Liver (tissue), 9 donors: ENCODE measurements around the gene PIEZO1. TPM values are rescaled to one million over a fixed set of nuclear protein-coding genes. Genes with fewer than 3 reads are reported as not detected.
"Not testable (repeated sequence)": the region's sequence is repeated elsewhere in the genome, so short reads cannot be mapped to it uniquely, and the experiment has no call there.

Source experiments
- DNase-seq: peaks from one replicate; pipeline ENCODE4 v3.0.0-alpha.2; 2017; ENCODE audit warnings: low spot score
- H3K27ac ChIP-seq, 2 donors: one replicate each; pipeline ENCODE4 v1.7.0; 2013; ENCODE audit warnings: inconsistent platforms in 2 of 2, low read length in 2 of 2, control low read depth in 1 of 2, low read depth in 1 of 2, mild to moderate bottlenecking in 1 of 2
- H3K27me3 ChIP-seq, 4 donors: one replicate each; pipeline versions ENCODE4 v1.6.1 to v1.7.0; 2013; ENCODE audit warnings: low read length in 3 of 4, inconsistent platforms in 1 of 4, mild to moderate bottlenecking in 1 of 4, moderate library complexity in 1 of 4; ENCODE audit not compliant: control insufficient read depth in 4 of 4, insufficient read depth in 4 of 4
- H3K36me3 ChIP-seq, 4 donors: one replicate each; pipeline versions ENCODE4 v1.6.1 to v1.7.0; 2013; ENCODE audit warnings: low read length in 3 of 4, mild to moderate bottlenecking in 3 of 4, low read depth in 1 of 4, moderate library complexity in 1 of 4; ENCODE audit not compliant: control insufficient read depth in 4 of 4, insufficient read depth in 3 of 4
- H3K4me1 ChIP-seq, 4 donors: one replicate each; pipeline versions ENCODE4 v1.6.1 to v1.7.0; 2013; ENCODE audit warnings: low read length in 3 of 4, mild to moderate bottlenecking in 3 of 4, moderate library complexity in 1 of 4; ENCODE audit not compliant: control insufficient read depth in 4 of 4, insufficient read depth in 4 of 4
- H3K4me3 ChIP-seq, 3 donors: one replicate each; pipeline versions ENCODE4 v1.6.1 to v1.7.0; 2013; ENCODE audit warnings: low read length in 3 of 3, control low read depth in 1 of 3, low read depth in 1 of 3, mild to moderate bottlenecking in 1 of 3
- H3K9ac ChIP-seq, 2 donors: one replicate each; pipeline ENCODE4 v1.7.0; 2013; ENCODE audit warnings: low read length in 2 of 2, mild to moderate bottlenecking in 2 of 2, moderate library complexity in 2 of 2, control low read depth in 1 of 2, low read depth in 1 of 2
- H3K9me3 ChIP-seq, 4 donors: one replicate each; pipeline versions ENCODE4 v1.6.1 to v1.7.0; 2013; ENCODE audit warnings: low read length in 3 of 4; ENCODE audit not compliant: control insufficient read depth in 4 of 4
- EGR1 ChIP-seq, 2 donors: IDR thresholded peaks; 2 replicates each; pipeline ENCODE4 v1.6.1; 2016 to 2018; ENCODE audit warnings: antibody characterized with exemption in 2 of 2, low read depth in 2 of 2
- GABPA ChIP-seq, 2 donors: IDR thresholded peaks in 1 of 2; conservative IDR thresholded peaks in 1 of 2; 2 replicates each; pipeline ENCODE4 v1.6.1; 2016; ENCODE audit warnings: antibody characterized with exemption in 2 of 2, mild to moderate bottlenecking in 1 of 2, moderate library complexity in 1 of 2
- HNF4A ChIP-seq, 2 donors: conservative IDR thresholded peaks; 2 replicates each; pipeline ENCODE4 v1.6.1; 2016; ENCODE audit warnings: antibody characterized with exemption in 2 of 2, mild to moderate bottlenecking in 2 of 2
- HNF4G ChIP-seq: IDR thresholded peaks from 2 replicates; pipeline ENCODE4 v1.6.1; 2016; ENCODE audit warnings: antibody characterized with exemption
- MAX ChIP-seq: IDR thresholded peaks from 2 replicates; pipeline ENCODE4 v1.6.1; 2016; ENCODE audit warnings: antibody characterized with exemption
- NR2F2 ChIP-seq: IDR thresholded peaks from 2 replicates; pipeline ENCODE4 v1.6.1; 2016; ENCODE audit warnings: antibody characterized with exemption
- SP1 ChIP-seq: IDR thresholded peaks from 2 replicates; pipeline ENCODE4 v1.6.1; 2018; ENCODE audit warnings: antibody characterized with exemption, mild to moderate bottlenecking
- TAF1 ChIP-seq: conservative IDR thresholded peaks from 2 replicates; pipeline ENCODE4 v1.6.1; 2016; ENCODE audit warnings: antibody characterized with exemption, mild to moderate bottlenecking
- YY1 ChIP-seq: IDR thresholded peaks from 2 replicates; pipeline ENCODE4 v1.6.1; 2016; ENCODE audit warnings: antibody characterized with exemption, mild to moderate bottlenecking
- WGBS: extraction: QIAGEN DNeasy Blood & Tissue Kit; methylation state at CpG from one replicate; pipeline ENCODE4 v1.1.7; 2013; 5-methylcytosine and 5-hydroxymethylcytosine counted together
- polyA plus RNA-seq, 2 donors: library from polyadenylated mRNA; stranded (reverse) in 1 of 2; unstranded in 1 of 2; fragments of 200-250 nt in 1 of 2; fragments of >200 nt in 1 of 2; fragmentation: Nextera tagmentation in 1 of 2; extraction: Ambion mirVana in 1 of 2; gene quantifications; one replicate each; pipeline versions ENCODE4 v1.2.1 to v1.2.3, GENCODE V29; 2013 to 2015
- total RNA-seq, 2 donors: library from RNA; depleted of rRNA; stranded (reverse); fragments of >200 nt; gene quantifications; one replicate each; pipeline ENCODE4 v1.2.3, GENCODE V29; 2014
- TF ChIP-seq, protein P1 (sequence below): IDR thresholded peaks from 2 replicates; pipeline ENCODE4 v1.6.1; 2016; ENCODE audit warnings: antibody characterized with exemption
- donor health status: healthy.
- donor health status: healthy.
- donor health status: healthy.
- donor health status: healthy.
- donor health status: healthy.

Gene PIEZO1
- total and polyA plus RNA-seq, 4 donors: 15.3 to 74.7 (median 59.2) TPM

DNA sequence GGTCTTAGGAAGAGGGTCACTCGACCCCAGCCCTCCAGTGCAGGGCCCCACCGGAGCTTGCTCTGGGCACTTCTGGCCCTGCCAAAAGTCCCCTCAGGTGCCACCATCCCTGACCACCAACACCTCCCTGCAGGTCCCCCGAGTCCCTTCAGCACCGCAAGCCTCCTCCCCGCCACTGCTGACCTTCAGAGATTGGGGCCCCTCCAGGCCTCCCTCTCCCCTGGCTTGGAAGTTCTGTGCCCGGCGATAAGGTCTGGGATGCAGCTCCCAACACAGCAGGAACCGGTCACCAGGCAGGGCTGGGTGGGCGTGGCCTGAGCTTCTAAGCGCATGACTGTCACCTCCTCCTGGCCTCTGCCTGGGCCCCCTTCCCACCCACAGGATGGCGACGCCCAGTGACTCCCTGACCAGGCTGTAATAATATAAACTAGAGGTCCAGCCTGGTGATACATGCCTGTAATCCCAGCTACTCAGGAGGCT lies 11.2 kb downstream of the PIEZO1 start:
- H3K9ac ChIP-seq: no peak overlapping the region

DNA sequence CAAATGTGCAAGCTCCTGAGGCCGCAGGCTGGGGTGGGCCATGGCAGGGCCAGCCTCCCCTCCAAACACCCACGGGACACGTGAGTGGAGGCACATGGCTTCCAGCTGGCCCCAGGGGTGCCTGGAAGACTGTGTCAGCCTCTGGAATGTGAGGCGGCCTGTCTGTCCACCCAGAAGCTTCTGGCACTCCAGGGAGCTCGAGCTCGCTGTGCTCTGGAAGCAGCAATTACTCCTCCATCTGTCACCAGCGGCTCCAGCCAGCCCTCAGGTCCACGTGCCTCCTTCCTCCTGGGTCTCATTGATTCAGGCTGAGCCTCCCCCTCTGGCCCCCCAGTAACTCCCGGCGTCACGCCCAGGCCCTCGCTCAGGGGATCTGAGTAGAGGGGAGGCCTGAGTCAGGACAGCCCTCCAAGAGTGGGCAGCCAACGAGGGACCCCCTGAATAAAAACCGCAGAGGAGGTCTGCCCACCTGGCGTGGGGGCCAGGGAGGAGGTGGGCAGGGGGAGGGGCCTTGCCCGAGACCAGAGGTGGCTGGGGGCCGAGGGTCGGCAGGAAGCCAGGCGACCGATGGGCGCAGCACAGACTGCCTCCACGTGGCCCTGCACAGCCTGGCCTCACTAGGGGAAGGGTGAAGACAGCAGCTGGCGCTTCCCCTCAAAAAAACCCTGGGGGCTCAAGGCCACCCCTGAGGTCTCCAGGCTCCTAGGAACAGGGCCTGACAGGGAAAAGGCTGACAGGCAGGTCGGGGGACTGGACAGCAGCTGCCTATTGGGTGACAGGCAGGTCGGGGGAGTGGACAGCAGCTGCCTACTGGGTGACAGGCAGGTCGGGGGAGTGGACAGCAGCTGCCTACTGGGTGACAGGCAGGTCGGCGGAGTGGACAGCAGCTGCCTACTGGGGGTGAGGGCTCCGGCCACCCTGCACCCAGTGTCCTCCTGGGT lies 11.9 kb downstream of the PIEZO1 start:
- TF ChIP-seq EGR1 (IDR thresholded peaks at IDR 0.05; ENCODE audit: low read depth in 2 of 2): no peak
- H3K4me3 ChIP-seq: no peak overlapping the region
- H3K4me1 ChIP-seq: peaks cover 9 to 37% (median 16%) of the 10 kb centered on the region in 4 donors
- H3K9me3 ChIP-seq: no peaks in the 10 kb centered on the region
- no peak for DNase-seq
- no peaks in the 10 kb centered on the region for H3K36me3 ChIP-seq
- H3K27ac ChIP-seq: peak overlapping the region in 1 of 2 donors; percentile 42
- H3K27me3 ChIP-seq: no peaks in the 10 kb centered on the region
- no peak overlapping the region for H3K9ac ChIP-seq
- 75% methylated on average over 29 of the region's 29 CpGs for WGBS

More for the DNA sequence above, 11.2 kb downstream of the PIEZO1 start:
- TF ChIP-seq SP1 (no peak), TAF1 (no peak), GABPA (IDR thresholded peaks at IDR 0.05 in 1 of 2, conservative IDR thresholded peaks at IDR 0.05 in 1 of 2) (no peak), MAX (no peak), HNF4A (conservative IDR thresholded peaks at IDR 0.05) (no peak), YY1 (no peak)
- TF ChIP-seq, protein P1, sequence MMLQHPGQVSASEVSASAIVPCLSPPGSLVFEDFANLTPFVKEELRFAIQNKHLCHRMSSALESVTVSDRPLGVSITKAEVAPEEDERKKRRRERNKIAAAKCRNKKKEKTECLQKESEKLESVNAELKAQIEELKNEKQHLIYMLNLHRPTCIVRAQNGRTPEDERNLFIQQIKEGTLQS: no peak
- H3K4me1 ChIP-seq: peaks cover 3 to 30% (median 10%) of the 10 kb centered on the region in 4 donors
- no peaks in the 10 kb centered on the region for H3K36me3 ChIP-seq
- DNase-seq: peak; percentile 92
- H3K9me3 ChIP-seq: no peaks in the 10 kb centered on the region
- 72% methylated on average over 12 of the region's 12 CpGs for WGBS
- no peak overlapping the region for H3K4me3 ChIP-seq
- H3K27ac ChIP-seq: no peak overlapping the region
- H3K27me3 ChIP-seq: no peaks in the 10 kb centered on the region

- not testable (repeated sequence) for H3K27ac ChIP-seq, H3K9ac ChIP-seq
These were observed 13.2 kb downstream of the PIEZO1 start for GRCh38 chr16:88771781-88772180.

GRCh38 chr16:88771294-88771772 lies 13.7 kb downstream of the PIEZO1 start:
- Histone ChIP-seq H3K27me3 (no peaks in the 10 kb centered on the region), H3K27ac (no peak overlapping the region), H3K36me3 (no peaks in the 10 kb centered on the region), H3K9me3 (no peaks in the 10 kb centered on the region), H3K4me3 (no peak overlapping the region), H3K4me1 (peaks cover 13 to 46% (median 23%) of the 10 kb centered on the region in 4 donors), H3K9ac (no peak overlapping the region)
- DNase-seq: no peak
- 93% methylated on average over 19 of the region's 19 CpGs for WGBS
- TF ChIP-seq HNF4G (no peak), MAX (no peak), NR2F2 (no peak)

More at GRCh38 chr16:88771781-88772180, 13.2 kb downstream of the PIEZO1 start:
- not testable (repeated sequence) for H3K9me3 ChIP-seq, H3K4me3 ChIP-seq, H3K27me3 ChIP-seq, DNase-seq, H3K36me3 ChIP-seq
- peaks cover 13 to 46% (median 23%) of the 10 kb centered on the region in 4 donors for H3K4me1 ChIP-seq
- 95% methylated on average over 18 of the region's 23 CpGs for WGBS
